ENCODE measurements around the gene CPE.
"Not testable (repeated sequence)": the region's sequence is repeated elsewhere in the genome, so short reads cannot be mapped to it uniquely, and the experiment has no call there.

Gene CPE

DNA sequence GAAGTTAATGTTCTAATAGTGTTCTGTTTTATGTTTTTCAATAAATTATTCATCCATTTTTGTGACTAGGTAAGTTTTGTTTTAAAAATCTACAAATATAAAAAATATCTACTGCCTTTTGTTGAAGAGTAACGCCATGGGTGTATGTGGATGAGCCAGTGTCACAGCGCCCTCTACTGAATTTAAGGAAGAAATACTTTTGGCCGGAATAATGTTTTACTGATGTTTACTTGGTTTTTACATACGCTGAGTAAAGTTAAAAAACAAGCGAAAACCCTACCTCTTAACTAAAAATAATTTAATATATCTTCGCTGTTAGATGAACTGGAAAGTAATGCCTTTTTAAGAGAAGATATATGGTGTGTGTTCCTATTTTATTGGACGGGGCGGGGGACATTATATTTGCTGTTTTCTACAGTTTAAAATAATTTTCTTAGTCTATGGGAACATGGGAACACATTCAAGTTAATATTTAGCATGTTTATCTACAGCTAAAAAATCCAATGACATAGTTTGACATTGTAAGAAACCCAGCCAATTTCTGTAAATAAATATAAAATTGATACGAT lies 86.1 kb downstream of the CPE start:
- no peak for DNase-seq (ENCODE audit: low spot score)

DNA sequence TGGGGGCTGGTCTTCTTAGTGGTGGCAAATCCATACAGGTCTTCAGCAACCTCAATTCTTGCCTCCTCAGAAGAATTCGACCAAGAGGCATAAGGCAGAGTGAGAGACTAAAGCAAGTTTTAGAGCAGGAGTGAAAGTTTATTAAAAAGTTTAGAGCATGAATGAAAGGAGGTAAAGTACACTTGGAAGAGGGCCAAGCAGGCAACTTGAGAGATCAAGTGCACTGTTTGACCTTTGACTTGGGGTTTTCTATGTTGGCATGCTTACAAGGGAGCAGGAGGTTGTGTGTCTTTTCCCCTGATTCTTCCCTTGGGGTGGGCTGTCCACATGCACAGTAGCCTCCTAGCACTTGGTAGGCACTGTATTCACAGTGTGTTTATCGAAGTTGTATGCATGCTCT lies 91.2 kb downstream of the CPE start:
- no peak for DNase-seq (ENCODE audit: low spot score)

DNA sequence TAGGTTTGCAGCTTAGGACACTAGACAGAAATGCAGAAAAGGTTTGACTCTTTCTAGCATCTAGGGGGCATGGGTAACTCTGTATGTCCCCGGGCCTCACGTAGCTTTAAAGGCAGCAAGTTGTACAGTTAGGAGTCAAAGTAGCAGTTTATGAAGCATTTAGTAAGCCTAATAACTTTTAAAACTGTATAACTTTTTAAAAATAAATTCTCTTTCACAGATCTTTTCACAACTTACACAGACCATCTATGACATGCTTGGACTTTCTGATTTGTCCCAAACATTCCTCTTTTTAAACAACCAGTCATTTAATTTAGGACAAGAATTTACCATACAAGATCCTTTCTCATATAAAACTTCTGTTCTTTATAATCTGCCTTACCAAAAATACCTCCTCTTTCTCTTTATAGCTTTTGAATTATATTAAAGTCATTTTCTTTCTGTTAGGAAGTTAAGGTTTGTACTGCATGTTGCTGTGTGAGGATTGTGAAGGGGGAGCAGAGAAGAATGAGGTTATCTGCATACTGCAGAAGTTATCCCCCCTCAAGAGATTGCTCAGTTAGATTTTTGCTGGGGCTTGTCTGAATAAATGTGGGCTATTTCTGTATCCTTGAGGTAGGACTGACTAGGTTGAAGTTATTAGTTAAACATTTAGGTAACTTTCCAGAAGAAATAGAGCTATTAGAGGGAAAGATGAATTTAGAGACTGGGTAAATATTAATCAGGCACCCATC lies 94.3 kb downstream of the CPE start:
- DNase-seq (ENCODE audit: low spot score), result no peak

DNA sequence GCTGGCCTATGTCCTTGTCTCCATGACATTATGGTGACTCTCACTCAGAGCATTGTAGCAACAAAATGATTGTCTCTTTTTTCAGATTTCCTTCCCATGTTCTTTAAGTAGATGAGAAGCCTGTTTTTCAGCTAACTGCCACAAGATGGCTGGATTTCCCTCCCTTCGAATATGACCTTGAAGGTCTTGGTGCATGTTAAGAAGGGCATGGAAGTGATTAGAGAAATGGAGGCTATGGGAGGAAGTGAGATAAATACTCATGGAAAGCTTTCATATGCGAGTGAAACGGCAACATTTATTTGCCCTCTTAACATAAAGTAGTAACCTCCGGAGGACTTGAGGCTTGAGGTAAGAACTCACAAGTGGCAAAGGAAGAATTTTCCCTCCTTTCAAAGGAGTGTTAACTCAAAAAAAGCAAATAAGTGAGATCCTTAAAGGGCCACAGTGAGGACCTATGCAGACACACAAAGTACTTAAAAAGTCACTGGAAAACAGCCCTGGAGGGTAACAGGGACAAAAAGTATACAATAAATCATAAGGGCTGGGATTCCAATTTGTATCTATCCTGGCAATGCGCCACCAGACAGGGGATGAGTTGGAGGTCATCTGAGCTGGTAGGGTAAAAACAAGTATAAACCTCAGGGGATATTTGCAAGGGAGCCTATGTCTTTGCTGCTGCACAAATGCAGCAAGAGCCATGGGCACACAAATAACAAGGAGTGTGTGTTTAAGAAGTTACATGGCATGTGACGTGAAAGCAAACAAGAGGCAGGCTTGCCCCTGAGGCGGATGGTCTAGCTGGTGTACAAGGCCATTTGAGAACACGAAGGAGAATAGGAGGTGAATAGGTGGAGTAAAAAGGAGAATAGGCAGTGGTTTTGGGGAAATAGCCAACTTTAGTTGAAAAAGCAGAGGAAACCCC lies 96.2 kb downstream of the CPE start:
- no peak for DNase-seq (ENCODE audit: low spot score)

DNA sequence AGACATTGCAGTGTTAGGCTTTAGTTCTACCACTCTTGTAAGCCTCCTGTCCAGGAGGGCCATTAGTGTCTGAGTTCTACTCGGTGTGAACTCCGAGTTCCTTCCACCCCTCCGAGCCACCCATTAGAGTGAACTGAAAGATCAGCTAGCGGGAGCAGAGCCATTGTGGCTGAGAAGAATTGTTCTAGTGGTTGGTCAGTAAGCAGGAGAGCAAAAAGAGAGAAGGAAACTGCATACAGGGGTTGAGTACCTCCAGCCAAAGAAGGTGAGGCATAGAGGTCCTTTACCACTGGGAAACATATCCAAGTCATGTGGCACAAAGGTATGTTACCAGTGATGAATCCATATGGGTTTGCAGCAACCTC lies 96.9 kb downstream of the CPE start:
- no peak for DNase-seq (ENCODE audit: low spot score)

DNA sequence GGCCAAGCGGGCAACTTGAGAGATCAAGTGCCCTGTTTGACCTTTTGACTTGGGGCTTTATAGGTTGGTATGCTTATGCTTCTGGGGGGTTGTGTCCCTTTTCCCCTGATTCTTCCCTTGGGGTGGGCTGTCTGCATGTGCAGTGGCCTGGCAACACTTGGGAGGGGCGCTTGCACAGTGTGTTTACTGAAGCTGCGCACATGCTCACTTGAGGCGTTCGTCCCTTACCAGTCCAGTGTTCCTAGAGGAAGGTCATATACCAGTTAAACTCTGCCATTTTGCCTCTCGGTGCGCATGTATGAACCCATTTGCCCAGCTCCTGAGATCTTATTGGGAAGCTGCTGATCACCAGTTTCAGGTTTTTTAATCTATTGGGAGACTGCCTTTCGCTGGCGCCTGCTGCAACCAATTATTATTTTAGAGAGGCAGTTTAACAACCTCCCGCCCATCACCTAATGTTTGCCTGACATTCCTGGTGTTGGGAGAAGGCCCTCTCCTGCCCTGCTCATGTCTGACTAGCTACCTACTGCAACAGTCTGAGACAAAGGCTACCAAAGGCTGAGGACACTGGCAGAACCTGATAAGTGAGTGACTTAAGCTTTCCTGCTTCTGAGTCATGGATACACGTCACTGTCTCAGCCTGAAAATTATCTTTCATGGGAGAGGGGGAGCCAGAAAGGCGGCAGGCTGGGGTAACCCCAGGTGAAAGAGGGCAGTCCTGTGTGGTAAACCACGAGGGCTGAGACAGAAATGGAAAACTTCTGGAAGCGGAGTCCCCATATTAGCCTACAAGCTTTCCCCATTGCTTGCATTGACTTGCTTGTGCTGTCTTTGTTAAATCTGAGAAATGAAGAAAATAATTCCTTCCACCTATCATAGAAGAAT lies 97.6 kb downstream of the CPE start:
- no peak for DNase-seq (ENCODE audit: low spot score)

DNA sequence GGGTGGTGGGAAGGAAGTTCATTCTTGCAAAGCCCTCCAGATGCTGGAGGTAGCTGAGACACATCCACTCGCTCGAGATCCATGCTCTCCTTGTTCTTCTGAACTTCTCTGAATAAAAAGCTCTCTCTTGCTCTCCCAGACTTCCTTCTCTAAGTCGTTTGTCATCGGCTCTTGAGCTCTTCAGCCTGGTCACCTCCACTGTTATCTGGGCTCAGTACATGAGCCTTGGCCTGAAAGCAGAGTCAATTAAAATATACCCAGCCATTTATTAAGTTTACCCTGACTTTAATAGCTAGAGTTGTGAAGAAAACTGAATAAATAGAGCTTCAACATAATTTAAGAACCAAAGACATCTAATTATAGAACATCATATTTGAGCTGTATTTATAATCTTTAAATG lies 99.0 kb downstream of the CPE start:
- no peak for DNase-seq (ENCODE audit: low spot score)

DNA sequence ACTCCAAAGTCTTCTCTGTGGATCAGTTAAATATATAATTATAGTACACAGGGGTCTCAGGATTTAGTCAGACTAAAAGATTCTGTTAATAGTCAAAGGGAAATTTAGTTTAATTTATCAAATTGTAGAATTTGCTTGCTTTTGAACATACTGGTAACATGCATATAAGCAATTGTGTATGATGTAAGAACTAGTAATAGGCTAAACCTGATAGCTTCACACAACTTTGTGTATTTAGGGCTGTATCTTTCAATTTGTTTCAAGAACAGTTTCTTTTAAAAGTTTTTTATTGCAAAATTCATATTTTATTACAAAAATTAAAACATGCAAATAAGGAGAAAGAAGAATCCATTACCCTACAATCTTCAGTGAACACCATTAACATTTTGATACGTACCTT lies 99.5 kb downstream of the CPE start:
- DNase-seq (ENCODE audit: low spot score), result no peak

DNA sequence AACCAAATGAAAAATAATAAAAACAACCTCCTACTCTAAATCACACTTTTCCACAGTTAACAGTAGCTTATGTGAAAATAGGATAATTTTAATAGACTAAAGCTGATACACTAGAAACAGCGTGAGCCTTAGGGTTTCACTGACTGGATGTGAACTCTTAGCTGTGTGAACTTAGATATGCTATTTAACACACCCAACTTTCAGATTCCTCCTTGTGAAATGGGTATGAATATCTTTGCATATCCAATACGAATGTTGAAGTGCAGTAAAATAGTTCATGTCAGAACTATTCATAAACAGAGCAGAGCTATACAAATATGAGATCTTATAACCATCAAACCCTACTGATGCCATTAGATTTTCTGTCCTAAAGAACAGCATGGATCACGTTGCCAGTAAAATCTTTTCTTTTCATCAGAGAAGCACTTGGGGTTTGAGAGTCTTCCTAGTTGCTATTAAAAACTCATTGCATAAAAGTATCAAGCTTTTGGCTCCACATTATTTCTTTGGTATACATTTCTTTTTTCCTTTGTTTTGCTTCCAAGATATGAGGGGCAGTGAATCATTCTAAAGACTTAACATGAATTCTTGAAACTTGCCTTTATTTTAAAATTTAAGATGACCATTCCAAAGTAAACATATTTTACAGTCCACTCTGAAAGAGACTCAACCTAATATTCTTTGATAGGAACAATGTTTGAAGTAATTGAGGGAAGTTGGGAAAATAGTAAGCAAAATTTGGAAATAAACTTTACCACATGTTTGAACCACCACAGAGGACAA lies 102.4 kb downstream of the CPE start:
- DNase-seq (ENCODE audit: low spot score), result no peak

DNA sequence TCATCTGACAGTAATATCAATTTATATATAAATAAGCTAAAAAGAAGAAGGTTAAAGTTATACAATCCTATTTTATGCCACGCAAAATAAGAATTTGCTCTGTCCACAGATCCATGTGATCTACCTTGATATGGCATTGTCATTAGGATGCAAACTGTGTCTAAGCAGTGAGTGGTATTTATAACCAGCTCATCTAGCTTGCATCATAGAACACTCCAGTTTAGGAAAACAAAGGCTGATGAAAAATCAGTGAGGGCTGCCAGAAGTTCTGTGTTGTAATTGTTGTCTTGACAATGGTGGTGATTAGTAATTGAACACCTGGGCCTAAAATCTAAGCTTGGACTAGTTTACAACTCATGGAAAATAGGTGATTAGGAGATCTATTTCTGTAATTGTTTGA lies 111.0 kb downstream of the CPE start:
- no peak for DNase-seq (ENCODE audit: low spot score)

DNA sequence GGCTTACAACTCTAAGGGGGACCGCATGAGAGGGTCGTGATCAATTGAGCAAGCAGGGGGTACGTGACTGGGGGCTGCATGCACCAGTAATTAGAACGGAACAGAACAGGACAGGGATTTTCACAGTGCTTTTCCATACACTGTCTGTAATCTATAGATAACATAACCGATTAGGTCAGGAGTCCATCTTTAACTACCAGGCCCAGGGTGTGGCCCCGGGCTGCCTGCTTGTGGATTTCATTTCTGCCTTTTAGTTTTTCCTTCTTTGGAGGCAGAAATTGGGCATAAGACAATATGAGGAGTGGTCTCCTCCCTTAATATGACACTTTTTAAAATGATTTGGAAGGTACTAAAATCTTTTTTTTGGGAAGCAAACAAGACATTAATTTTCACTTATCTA lies 113.8 kb downstream of the CPE start:
- not testable (repeated sequence) for DNase-seq (ENCODE audit: low spot score)

DNA sequence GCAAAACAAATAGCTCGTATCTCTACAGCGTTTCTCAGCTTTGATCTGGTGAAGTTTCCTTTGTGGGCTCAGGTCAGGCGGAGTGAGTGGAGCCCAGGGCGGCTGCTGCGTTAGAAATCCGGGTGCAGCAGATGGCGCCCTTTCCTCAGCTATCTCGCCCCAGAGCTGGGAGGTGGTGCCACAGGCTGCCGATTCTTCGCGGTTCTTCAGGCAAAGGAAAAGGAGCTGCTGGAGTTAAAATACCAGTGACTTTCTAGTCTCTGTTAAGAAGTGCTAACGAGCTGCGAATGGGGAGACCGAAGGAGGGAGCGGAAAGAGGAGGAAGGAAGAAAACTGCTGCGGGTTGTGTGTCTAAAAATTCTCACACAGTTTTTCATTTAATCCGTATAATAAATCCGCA lies 114.6 kb downstream of the CPE start:
- DNase-seq (ENCODE audit: low spot score), result peak; percentile 87

DNA sequence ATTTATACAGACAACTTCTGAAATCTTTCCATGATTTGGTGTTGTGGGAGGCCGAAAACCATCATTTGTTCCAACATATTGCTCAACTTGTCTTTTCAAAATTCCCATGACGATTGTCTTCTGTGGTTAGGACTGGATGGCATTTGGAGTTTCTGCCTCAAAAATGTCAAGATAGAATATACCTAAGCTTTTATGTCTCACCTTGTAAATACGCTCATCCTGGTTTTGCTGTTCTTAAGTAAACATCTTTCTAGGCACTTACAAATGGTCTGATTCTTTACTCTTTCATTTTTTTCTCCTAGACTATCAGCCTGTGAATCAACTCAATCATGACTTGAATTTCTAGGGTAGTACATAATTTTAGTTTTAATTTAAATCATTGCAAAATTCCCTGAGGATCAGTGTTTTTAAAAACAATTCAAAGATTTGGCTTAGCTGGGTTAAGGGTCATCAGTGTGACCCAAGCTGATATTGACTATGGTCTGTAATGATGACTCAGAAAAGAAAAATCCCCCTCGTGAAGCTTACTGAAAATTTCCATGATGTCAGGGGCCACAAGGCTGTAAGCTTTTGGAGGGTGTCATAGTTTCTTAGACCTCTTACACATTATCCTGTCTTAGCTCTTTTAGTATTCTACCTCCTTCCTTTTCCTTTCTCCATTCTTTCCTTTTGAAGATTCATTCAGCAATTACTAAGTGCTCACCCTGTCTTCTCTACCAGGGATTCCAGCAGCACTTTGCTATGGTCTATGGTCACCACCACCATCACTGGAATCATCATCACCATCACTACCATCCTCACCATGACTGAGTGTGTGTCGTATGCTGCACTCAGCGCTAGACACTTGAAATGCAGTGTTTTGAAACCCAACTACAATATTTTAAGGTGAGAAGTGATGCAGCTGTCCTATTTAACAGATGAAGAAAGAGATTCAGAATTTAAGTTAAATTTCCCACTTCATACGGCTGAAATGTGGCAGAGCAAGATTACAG lies 124.4 kb downstream of the CPE start:
- DNase-seq (ENCODE audit: low spot score), result no peak

DNA sequence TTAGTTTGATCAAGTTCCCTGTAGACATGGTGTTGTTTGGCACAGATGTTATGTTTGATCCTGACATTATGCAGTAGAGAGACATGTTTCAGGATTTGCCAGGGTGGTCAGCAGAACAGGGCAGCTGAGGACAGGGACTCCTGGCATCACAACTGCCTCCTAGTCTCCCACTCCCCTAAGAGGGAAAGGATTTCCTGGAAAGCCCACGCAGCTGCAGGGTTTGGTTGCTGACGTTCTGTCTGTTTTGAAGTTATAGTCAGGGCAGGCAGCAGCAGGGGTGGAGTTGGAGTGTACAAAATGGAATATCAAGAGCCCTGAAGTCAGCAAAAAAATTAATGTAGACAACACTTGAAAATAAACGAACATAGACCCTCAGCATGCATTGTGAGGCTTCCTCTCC lies 125.4 kb downstream of the CPE start:
- no peak for DNase-seq (ENCODE audit: low spot score)

DNA sequence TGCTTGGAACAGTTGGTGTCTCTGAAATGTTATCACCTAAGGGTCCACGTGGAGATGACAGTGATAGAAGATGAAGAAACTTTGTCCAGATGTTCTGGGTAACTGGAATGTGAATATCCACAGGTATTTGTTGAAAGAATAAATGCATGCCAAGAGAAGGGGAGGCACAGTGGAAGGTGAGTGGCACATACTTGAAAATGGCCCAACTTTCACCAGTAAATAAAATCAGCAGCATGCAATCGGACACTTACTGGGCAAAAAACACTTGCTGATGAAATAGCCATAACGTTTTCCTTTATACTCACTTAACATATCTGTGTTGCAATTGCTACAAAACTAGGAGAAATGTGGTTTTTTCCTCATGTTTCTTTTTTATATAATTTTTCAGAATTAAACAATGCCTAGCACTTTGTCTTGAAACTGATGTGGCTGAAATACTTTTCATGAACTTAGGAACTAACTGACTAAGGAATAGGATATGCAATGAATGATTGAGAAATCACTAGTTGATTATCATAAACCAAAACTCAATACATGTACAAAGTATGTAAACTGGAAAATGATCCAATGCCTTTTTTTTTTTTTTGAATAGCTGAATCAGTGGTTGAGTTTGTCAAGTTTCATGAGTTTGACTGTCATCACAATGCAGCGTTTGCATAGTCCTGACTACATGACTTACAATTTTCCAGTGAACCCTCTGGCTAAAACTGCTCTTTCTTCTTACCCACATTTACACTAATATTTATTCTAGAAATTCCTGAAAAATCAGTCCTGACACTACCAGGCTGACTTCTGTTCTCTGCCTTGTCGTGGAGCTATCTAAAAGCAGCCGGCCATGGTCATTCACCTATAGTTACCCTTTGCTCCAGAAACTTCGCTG lies 127.4 kb downstream of the CPE start:
- DNase-seq (ENCODE audit: low spot score), result no peak

DNA sequence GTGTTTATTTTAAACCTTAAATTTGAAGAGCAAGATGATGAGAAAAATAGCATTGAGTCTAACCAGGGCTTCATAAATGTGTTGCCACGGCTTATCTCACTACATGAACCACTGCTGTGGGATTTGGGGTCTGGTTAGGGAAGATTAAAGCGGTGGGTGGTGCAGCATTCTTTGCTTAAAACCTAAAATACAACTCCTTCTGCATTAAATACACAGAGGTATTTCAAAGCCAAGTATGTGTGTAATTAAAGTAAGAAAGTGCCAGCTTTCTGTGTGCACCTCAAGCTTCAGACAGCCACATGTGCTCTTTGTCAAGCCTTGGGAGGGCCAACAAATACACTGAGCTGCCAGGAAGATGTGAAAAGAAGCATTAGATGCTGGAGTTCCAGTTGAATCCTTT lies 128.0 kb downstream of the CPE start:
- DNase-seq (ENCODE audit: low spot score), result no peak

DNA sequence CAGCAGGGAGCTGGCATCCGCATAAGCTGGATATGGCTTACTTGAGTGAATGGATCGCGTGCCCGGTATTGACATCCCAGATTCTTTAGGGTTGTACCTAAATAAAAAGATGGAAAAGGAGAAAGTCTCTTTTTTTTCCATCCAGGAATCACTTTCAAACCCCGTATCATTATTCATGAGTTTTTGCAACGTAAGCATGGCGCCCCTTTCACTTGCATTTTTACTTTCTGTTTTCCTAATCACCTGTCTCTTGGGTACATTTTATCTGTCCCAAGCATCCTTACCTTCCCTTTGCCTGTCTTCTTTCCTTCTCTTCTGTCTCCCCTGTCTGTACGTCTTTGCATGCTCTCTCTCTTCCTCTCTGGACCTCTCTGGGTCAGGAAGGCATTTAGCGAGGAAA lies 128.6 kb downstream of the CPE start:
- no peak for DNase-seq (ENCODE audit: low spot score)

DNA sequence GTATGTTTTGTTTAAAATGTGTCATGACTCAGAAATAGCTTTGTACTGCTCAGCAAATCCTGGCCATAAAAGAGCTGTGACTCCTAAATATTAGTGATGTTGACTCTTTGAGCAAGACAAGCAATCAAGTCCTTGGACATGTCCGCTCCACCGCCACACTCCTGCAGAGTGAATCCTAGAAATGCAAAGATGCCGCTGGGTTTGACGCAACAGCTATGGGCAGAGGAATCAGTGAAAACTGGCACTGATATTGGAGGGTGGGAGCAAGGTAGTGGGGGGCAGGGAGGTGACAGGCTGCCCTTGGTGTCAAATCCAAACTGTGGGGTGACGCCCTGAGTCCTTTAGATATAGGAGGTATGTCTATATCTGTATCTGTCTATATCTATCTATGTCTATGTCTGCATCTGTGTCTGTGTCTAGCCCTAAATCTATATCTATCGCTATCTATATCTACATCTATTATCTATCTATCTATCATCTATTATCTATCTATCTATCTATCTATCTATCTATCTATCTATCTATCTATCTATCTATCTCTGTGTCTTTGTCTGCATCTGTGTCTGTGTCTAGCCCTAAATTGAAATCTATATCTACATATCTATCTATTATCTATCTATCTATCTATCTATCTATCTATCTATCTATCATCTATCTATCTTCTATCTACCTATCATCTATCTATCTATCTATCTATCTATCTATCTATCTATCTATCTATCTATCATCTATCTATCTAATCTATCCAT lies 129.7 kb downstream of the CPE start:
- no peak for DNase-seq (ENCODE audit: low spot score)

All from ecto neural progenitor cell (in vitro differentiated cells).